HS-5 (cell line): ENCODE results near the gene GSTM4.

Experiments used
- DNase-seq: peaks from one replicate; pipeline ENCODE4 v3.0.0-alpha.2; 2012; ENCODE audit warnings: low read depth

The GSTM4 gene

GRCh38 chr1:109624201-109625010, 31.5 kb upstream of the GSTM4 start:
- DNase-seq = no peak

- no peak for DNase-seq
Observed at GRCh38 chr1:109625176-109625575, 30.7 kb upstream of the GSTM4 start.

- DNase-seq = no peak
Observed at GRCh38 chr1:109625601-109626560, 30.0 kb upstream of the GSTM4 start.

GRCh38 chr1:109626682-109627408, 29.1 kb upstream of the GSTM4 start:
- DNase-seq = no peak

- DNase-seq = no peak
Observed at GRCh38 chr1:109627692-109628399, 28.1 kb upstream of the GSTM4 start.

GRCh38 chr1:109628540-109629321, 27.2 kb upstream of the GSTM4 start:
- no peak for DNase-seq

- no peak for DNase-seq
Observed at GRCh38 chr1:109629372-109630030, 26.4 kb upstream of the GSTM4 start.

- DNase-seq = no peak
Observed at GRCh38 chr1:109630081-109630897, 25.6 kb upstream of the GSTM4 start.

- no peak for DNase-seq
Observed at GRCh38 chr1:109630898-109631512, 24.9 kb upstream of the GSTM4 start.

- DNase-seq = no peak
Observed at GRCh38 chr1:109631513-109632505, 24.1 kb upstream of the GSTM4 start.

GRCh38 chr1:109632671-109633346, 23.1 kb upstream of the GSTM4 start:
- no peak for DNase-seq

- no peak for DNase-seq
Observed at GRCh38 chr1:109634292-109634691, 21.6 kb upstream of the GSTM4 start.

GRCh38 chr1:109634771-109635750, 20.8 kb upstream of the GSTM4 start:
- DNase-seq = no peak

GRCh38 chr1:109635862-109636200, 20.1 kb upstream of the GSTM4 start:
- no peak for DNase-seq

GRCh38 chr1:109636201-109636952, 19.5 kb upstream of the GSTM4 start:
- DNase-seq = no peak
